Dermis microvascular lymphatic vessel endothelial cell (primary cell): Measurements from ENCODE around the gene FAM131B. TPM values are rescaled to one million over a fixed set of nuclear protein-coding genes. Genes with fewer than 3 reads are reported as not detected.

ENCODE experiments used
- DNase-seq, 2 donors: peaks; one replicate each; pipeline versions ENCODE4 v3.0.0 to v3.0.0-alpha.2; 2010; ENCODE audit warnings: low read depth in 2 of 2
- total RNA-seq: library from RNA; depleted of rRNA; stranded (reverse); fragments of >200 nt; gene quantifications from 2 replicates; pipeline ENCODE4 v1.2.1, GENCODE V29; 2014

Gene FAM131B
- total RNA-seq, 1 donor from 2014 or later = 0.13 TPM

GRCh38 chr7:143325240-143325639 is 37.3 kb downstream of the FAM131B start:
- no peak for DNase-seq

- DNase-seq = no peak
Observed at GRCh38 chr7:143323653-143324052, 38.9 kb downstream of the FAM131B start.

- DNase-seq = peak in 1 of 2 donors; percentile 8
Observed at GRCh38 chr7:143322760-143323633, 39.5 kb downstream of the FAM131B start.

- no peak for DNase-seq
Observed at GRCh38 chr7:143321734-143322133, 40.8 kb downstream of the FAM131B start.

GRCh38 chr7:143321242-143321641 is 41.3 kb downstream of the FAM131B start:
- no peak for DNase-seq

- DNase-seq = no peak
Observed at GRCh38 chr7:143320620-143321019, 41.9 kb downstream of the FAM131B start.

- DNase-seq = no peak
Observed at GRCh38 chr7:143318661-143319060, 43.9 kb downstream of the FAM131B start.

- no peak for DNase-seq
Observed at GRCh38 chr7:143316492-143316891, 46.0 kb downstream of the FAM131B start.

GRCh38 chr7:143315776-143316175 is 46.7 kb downstream of the FAM131B start, which contains the start of gene CLCN1:
Gene CLCN1 (plus strand): TSS chr7:143316111. CDS start chr7:143316213, 102 bp downstream.
- no peak for DNase-seq

GRCh38 chr7:143314127-143314526 is 48.4 kb downstream of the FAM131B start:
- DNase-seq = no peak

- no peak for DNase-seq
Observed at GRCh38 chr7:143308632-143309031, 53.9 kb downstream of the FAM131B start.

- peak in 1 of 2 donors; percentile 65 for DNase-seq
Observed at GRCh38 chr7:143305423-143306070, 57.0 kb downstream of the FAM131B start.

- no peak for DNase-seq
Observed at GRCh38 chr7:143304938-143305337, 57.6 kb downstream of the FAM131B start.

- DNase-seq = no peak
Observed at GRCh38 chr7:143303733-143304132, 58.8 kb downstream of the FAM131B start.

Other genes starting within 250 kb of the FAM131B start
- not detected in 2 replicates for gene PIP, start 230.6 kb downstream of the FAM131B start, total RNA-seq
- gene TAS2R39, start 179.3 kb downstream of the FAM131B start, total RNA-seq = not detected in 2 replicates
- not detected in 2 replicates for gene TAS2R40, start 140.7 kb downstream of the FAM131B start, total RNA-seq
- 58.0 and 94.2 TPM in 2 replicates for gene GSTK1, start 99.3 kb downstream of the FAM131B start, total RNA-seq
- gene TMEM139, start 77.8 kb downstream of the FAM131B start, total RNA-seq = not detected in 2 replicates
- gene CASP2, start 74.4 kb downstream of the FAM131B start, total RNA-seq = 12.3 and 19.1 TPM in 2 replicates
- gene CLCN1, start 46.6 kb downstream of the FAM131B start, total RNA-seq = not detected in 2 replicates
- 11.8 and 33.3 TPM in 2 replicates for gene ZYX, start 18.6 kb upstream of the FAM131B start, total RNA-seq
- gene EPHA1, start 46.1 kb upstream of the FAM131B start, total RNA-seq = under 0.01 TPM in 1 of 2 replicates, not detected in the other
- not detected in 2 replicates for gene TAS2R60, start 80.7 kb upstream of the FAM131B start, total RNA-seq
- gene TAS2R41, start 115.2 kb upstream of the FAM131B start, total RNA-seq = not detected in 2 replicates
- gene CTAGE15, start 209.1 kb upstream of the FAM131B start, total RNA-seq = 0.13 TPM in 1 of 2 replicates, not detected in the other